OCI-LY7 (cell line): ENCODE results near the gene SLC44A4. TPM values are rescaled to one million over a fixed set of nuclear protein-coding genes. Genes with fewer than 3 reads are reported as not detected.

Experiments used
- BruUV-seq: library from RNA; stranded (reverse); fragments of 400-500 nt; replicated peaks from 2 replicates; lab custom pipeline; 2021; lab: Mats Ljungman, UMichigan
- CTCF ChIA-PET: fragments of 300-600 bp; sonication (Branson Sonifier 250); formaldehyde crosslinking; loops from one replicate; lab custom pipeline; 2022; ENCODE audit warnings: antibody characterized with exemption; ENCODE audit not compliant: unreplicated experiment; lab: Charles Lee
- POLR2A ChIA-PET: fragments of 300-600 bp; sonication (Branson Sonifier 250); formaldehyde crosslinking; loops from one replicate; lab custom pipeline; 2022; ENCODE audit warnings: antibody characterized with exemption; lab: Charles Lee
- DNase-seq: peaks from one replicate; pipeline ENCODE4 v3.0.0-alpha.2; 2015; ENCODE audit warnings: low spot score
- H2AFZ ChIP-seq: fragments of 200-600 bp; sonication (generic), shearing (Covaris generic); 2 replicates; pipeline ENCODE4 v1.6.1; 2014; ENCODE audit warnings: mild to moderate bottlenecking, antibody characterized with exemption, low read length, moderate library complexity
- H3K27ac ChIP-seq: fragments of 200-600 bp; sonication (generic); 2 replicates; pipeline ENCODE4 v1.5.1; 2014; ENCODE audit warnings: mixed run types, low read depth, mild to moderate bottlenecking, moderate library complexity, low read length, inconsistent platforms; ENCODE audit not compliant: poor library complexity, severe bottlenecking
- H3K36me3 ChIP-seq: fragments of 200-600 bp; sonication (generic); 2 replicates; pipeline ENCODE4 v1.6.1; 2014; ENCODE audit warnings: mild to moderate bottlenecking, antibody characterized with exemption, low read length, moderate library complexity, mixed read lengths; ENCODE audit not compliant: insufficient read depth
- H3K4me1 ChIP-seq: fragments of 200-600 bp; sonication (generic); 2 replicates; pipeline ENCODE4 v1.5.1; 2014; ENCODE audit warnings: mild to moderate bottlenecking, low read length; ENCODE audit not compliant: insufficient read depth, poor library complexity, severe bottlenecking
- H3K4me2 ChIP-seq: fragments of 200-600 bp; sonication (generic); 2 replicates; pipeline ENCODE4 v1.6.1; 2014; ENCODE audit warnings: mild to moderate bottlenecking, low read length
- H3K4me3 ChIP-seq: fragments of 200-600 bp; sonication (generic); 2 replicates; pipeline ENCODE4 v1.5.1; 2014; ENCODE audit warnings: mild to moderate bottlenecking, low read depth, low read length; ENCODE audit not compliant: poor library complexity, severe bottlenecking
- H3K79me2 ChIP-seq: fragments of 200-600 bp; sonication (generic); 2 replicates; pipeline ENCODE4 v1.6.1; 2016; ENCODE audit warnings: low read depth, mild to moderate bottlenecking, low read length, moderate library complexity, mixed read lengths; ENCODE audit not compliant: insufficient read depth
- H3K9me2 ChIP-seq: fragments of 200-600 bp; sonication (generic); 2 replicates; pipeline ENCODE4 v1.6.1; 2016; ENCODE audit warnings: mild to moderate bottlenecking, low read length, mixed read lengths; ENCODE audit not compliant: insufficient read depth
- H3K9me3 ChIP-seq: fragments of 200-600 bp; sonication (generic); 2 replicates; pipeline ENCODE4 v1.6.1; 2014; ENCODE audit warnings: mild to moderate bottlenecking, mixed run types, low read length, mixed read lengths
- H4K20me1 ChIP-seq: fragments of 200-600 bp; sonication (generic); 2 replicates; pipeline ENCODE4 v1.6.1; 2014; ENCODE audit warnings: mild to moderate bottlenecking, antibody characterized with exemption, low read length, moderate library complexity, mixed read lengths; ENCODE audit not compliant: insufficient read depth
- CTCF ChIP-seq: fragments of 200-600 bp; sonication (generic); conservative IDR thresholded peaks from 2 replicates; pipeline ENCODE4 v1.5.1; 2014; ENCODE audit warnings: mild to moderate bottlenecking, antibody characterized with exemption, low read length, moderate library complexity, mixed read lengths
- EZH2phosphoT487 ChIP-seq: fragments of 200-600 bp; sonication (generic); IDR thresholded peaks from 2 replicates; pipeline ENCODE4 v1.6.1; 2018; ENCODE audit warnings: low read depth, borderline replicate concordance, mild to moderate bottlenecking, mixed run types, antibody characterized with exemption, low read length, moderate library complexity, mixed read lengths
- intact Hi-C: fragments of 100-400 bp; cut with micrococcal nuclease; formaldehyde crosslinking; loops from one replicate; pipeline ENCODE4 v1.10.0; 2022; ENCODE audit not compliant: unreplicated experiment
- total RNA-seq, 2 experiments: library from RNA; depleted of rRNA in 1 of 2; stranded (reverse); fragments of >200 nt in 1 of 2; shearing (Covaris generic) in 1 of 2; gene quantifications; 2 replicates each; pipeline ENCODE4 v1.2.3, GENCODE V29; 2014 to 2022

The SLC44A4 gene
- total RNA-seq, 2 experiments from 2014 or later: not detected

GRCh38 chr6:31875877-31876276 is 2.9 kb downstream of the SLC44A4 start:
- H3K4me3 ChIP-seq: no peak overlapping the region
- H4K20me1 ChIP-seq: no peaks in the 10 kb centered on the region
- H3K36me3 ChIP-seq: peaks cover 16% of the 10 kb centered on the region
- H3K9me2 ChIP-seq: no peaks in the 10 kb centered on the region
- ChIA-PET POLR2A (no interaction called here), CTCF (no interaction called here)
- H3K9me3 ChIP-seq: no peaks in the 10 kb centered on the region
- intact Hi-C loops: no loop called here
- H3K4me2 ChIP-seq: no peak overlapping the region
- H2AFZ ChIP-seq: no peak overlapping the region
- H3K79me2 ChIP-seq: no peaks in the 10 kb centered on the region
- peaks cover 8% of the 10 kb centered on the region for H3K4me1 ChIP-seq
- DNase-seq: no peak
- TF ChIP-seq CTCF: no peak
- no peak for TF ChIP-seq EZH2phosphoT487
- no TSS peak for BruUV-seq
- H3K27ac ChIP-seq: no peak overlapping the region

GRCh38 chr6:31874836-31875572 is 3.8 kb downstream of the SLC44A4 start:
- TF ChIP-seq CTCF: no peak
- no peak for TF ChIP-seq EZH2phosphoT487
- BruUV-seq: no TSS peak
- H4K20me1 ChIP-seq: no peaks in the 10 kb centered on the region
- H3K4me3 ChIP-seq: no peak overlapping the region
- no peak overlapping the region for H3K4me2 ChIP-seq
- intact Hi-C loops: no loop called here
- H3K79me2 ChIP-seq: no peaks in the 10 kb centered on the region
- ChIA-PET POLR2A (interaction anchor here (1.1 kb wide), 1 partner anchor 21 kb away, joined by 3 read pairs; no protein-coding TSS in a partner anchor), CTCF (no interaction called here)
- DNase-seq: no peak
- no peaks in the 10 kb centered on the region for H3K9me2 ChIP-seq
- H3K36me3 ChIP-seq: peaks cover 7% of the 10 kb centered on the region
- H2AFZ ChIP-seq: no peak overlapping the region
- no peak overlapping the region for H3K27ac ChIP-seq
- H3K9me3 ChIP-seq: no peaks in the 10 kb centered on the region
- peaks cover 8% of the 10 kb centered on the region for H3K4me1 ChIP-seq

GRCh38 chr6:31874084-31874670 is 4.6 kb downstream of the SLC44A4 start:
- H4K20me1 ChIP-seq: no peaks in the 10 kb centered on the region
- H3K36me3 ChIP-seq: no peaks in the 10 kb centered on the region
- ChIA-PET CTCF (no interaction called here), POLR2A (interaction anchor here (0.6 kb wide), 1 partner anchor 10 kb away, joined by 3 read pairs; no protein-coding TSS in a partner anchor)
- no peaks in the 10 kb centered on the region for H3K9me2 ChIP-seq
- H3K4me2 ChIP-seq: no peak overlapping the region
- H3K4me1 ChIP-seq: peaks cover 8% of the 10 kb centered on the region
- H3K9me3 ChIP-seq: no peaks in the 10 kb centered on the region
- BruUV-seq: no TSS peak
- H3K79me2 ChIP-seq: no peaks in the 10 kb centered on the region
- H3K4me3 ChIP-seq: no peak overlapping the region
- H3K27ac ChIP-seq: no peak overlapping the region
- TF ChIP-seq CTCF (no peak), EZH2phosphoT487 (no peak)
- DNase-seq: no peak
- H2AFZ ChIP-seq: no peak overlapping the region
- intact Hi-C loops: no loop called here
